GM19043 (cell line): ENCODE measurements around the gene PDE3B.
"Not testable (repeated sequence)": the region's sequence is repeated elsewhere in the genome, so short reads cannot be mapped to it uniquely, and the experiment has no call there.

Experiments
- ATAC-seq: cut with Tn5 transposase; IDR thresholded peaks from one replicate; pipeline ENCODE4 v1.9.1; 2021; ENCODE audit warnings: low read depth; ENCODE audit not compliant: unreplicated experiment

PDE3B gene

DNA sequence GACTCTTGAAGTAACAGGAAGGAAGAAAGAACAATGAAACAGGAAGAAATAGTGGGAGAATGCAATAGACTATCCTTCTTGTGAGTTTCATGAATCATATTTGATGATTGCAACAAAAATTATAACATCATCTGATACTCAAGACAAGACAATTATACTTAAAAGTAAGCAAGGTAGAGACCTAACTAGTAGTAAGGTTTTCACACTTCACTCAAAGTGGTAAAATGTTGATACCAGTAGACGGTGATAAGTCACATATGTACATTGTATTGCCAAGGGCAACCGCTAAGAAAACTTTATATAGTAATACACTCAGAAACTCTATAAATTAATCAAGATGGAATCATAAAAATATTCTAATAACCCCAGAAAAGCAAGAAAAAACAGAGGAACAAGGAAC, 140.6 kb downstream of the PDE3B start:
- ATAC-seq, result no peak

DNA sequence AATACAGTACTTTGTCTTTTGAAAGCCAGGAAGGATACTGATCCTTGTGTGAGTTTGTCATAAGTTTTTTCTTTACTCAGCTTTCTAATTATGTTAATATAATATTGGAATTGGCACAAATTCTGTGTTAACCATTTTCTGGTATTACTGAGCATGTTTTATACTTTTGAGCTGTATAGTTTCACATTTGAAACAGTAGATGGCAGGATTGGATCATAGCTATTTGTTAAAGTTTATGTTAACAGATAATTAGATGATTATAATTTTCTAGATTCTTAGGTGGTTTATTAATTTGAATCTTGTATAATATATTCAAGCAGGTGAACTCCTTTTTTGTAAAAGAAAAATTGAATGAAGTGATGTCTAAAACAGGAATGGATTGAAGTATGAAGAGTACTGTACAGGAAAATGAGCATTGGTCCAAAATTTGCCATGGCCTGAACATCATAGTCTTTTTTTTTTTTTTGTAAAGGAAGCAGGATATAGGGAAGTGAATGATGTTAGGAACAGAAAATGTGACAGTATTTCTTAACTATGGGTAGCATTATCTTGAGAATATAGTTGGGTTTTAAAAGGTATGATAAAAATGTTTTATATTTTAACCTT, 146.4 kb downstream of the PDE3B start:
- ATAC-seq, result no peak

DNA sequence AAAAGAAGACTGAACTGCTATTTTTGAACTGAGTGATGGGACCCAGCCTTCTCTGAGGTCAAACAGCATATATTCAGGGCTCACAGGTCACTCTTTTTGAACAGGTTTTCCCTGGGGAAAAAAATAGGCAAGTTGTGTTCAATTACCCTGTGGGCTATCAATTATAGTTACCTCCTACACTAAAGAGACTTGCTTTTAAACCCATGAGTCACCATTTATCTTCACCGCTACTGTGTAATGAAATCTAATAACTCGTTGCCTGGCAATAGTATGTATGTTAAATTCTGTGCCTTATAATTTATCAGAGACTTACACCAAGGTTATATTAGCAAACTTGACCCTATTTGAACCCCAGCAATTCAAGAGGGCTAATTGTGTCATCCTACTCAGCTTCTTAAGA, 149.9 kb downstream of the PDE3B start:
- ATAC-seq, result no peak

DNA sequence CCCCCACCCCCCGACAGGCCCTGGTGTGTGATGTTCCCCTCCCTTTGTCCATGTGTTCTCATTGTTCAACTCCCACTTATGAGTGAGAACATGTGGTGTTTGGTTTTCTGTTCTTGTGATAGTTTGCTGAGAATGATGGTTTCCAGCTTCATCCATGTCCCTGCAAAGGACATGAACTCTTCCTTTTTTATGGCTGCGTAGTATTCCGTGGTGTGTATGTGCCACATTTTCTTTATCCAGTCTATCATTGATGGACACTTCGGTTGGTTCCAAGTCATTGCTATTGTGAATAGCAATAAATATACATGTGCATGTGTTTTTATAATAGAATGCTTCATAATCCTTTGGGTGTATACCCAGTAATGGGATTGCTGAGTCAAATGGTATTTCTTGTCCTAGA, 152.4 kb downstream of the PDE3B start:
- ATAC-seq, result not testable (repeated sequence)

DNA sequence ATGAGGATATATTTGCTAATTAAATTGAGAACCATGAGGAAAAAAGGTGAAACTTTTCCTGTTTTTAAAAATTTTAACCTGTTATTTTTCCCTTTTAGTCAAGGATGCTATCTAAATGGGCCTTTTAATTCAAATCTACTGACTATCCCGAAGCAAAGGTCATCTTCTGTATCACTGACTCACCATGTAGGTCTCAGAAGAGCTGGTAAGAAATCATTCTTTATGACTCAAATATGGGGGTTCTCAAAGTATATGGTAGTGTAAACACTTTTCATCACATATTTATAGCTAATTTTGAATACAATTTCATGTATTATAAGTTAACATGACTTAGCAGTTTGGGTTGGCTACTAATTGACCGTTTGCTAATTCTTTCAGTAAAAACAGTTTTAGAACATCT, 160.2 kb downstream of the PDE3B start:
- no peak for ATAC-seq

DNA sequence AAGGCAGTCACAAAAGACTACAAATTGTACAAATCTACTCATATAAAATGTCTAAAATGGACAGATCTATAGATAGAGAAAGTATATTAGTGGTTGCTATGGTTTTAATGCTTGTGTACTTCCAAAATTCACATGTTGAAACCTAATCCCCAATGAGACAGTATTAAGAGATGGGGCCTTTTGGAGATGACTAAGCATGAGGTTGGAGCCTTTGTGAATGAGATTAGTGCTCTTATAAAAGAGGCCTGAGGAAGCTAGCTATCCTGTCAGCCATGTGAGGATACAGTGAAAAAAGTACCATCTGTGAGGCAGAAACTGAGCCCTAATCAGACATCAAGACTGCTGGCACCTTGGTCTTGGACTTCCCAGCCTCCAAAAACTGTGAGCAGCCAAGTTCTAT, 165.9 kb downstream of the PDE3B start:
- ATAC-seq, result no peak

DNA sequence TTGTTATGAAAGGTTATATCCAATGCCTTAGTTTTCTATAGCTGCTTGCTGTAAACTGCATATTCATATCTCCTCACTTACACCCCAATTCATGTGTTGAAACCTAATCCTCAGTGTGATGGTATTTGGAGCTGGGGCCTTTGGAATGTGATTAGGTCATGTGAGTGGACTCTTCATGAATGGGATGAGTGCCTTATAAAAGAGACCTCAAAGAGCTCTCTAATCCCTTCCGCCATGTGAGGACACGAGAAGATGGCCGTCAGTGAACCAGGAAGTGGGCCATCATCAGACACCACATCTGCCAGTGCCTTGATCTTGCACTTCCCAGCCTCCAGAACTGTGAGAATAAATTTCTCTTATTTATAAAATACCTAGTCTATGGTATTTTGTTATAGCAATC, 169.2 kb downstream of the PDE3B start:
- ATAC-seq, result no peak

DNA sequence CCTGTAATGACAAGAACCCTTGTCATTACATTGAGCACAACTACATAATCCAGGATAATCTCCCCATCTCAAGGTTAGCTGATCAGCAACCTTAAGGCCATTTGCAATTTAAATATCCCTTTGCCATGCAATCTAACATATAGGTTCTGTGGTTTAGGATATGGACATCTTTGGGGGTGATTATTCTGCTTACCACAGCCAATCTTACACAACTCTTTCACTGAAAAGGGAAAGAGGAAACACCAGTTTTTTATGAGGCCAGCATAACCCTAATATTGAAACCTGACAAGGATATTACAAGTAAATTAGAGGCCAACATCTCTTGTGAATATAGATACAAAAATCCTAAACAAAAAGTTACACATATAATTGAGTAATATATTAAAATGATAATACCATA, 169.9 kb downstream of the PDE3B start:
- no peak for ATAC-seq

DNA sequence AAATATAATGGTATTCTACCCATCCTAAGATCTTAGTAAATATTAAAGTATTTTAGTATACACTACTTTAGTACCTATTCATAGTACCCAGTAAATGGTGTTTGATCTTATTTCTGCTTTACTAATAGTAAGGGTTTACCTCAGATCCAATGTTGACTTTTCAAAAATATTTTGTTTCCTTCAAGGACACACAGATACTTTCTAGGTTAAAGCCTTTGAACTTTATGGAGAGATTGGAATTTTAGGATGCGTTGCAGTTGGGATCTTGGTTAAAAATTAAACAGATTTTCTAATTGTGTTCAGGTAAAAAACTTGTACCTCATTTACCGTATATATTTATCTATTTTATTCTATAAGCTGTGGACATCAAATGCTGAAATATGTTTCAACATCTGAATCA, 175.2 kb downstream of the PDE3B start:
- ATAC-seq, result no peak

DNA sequence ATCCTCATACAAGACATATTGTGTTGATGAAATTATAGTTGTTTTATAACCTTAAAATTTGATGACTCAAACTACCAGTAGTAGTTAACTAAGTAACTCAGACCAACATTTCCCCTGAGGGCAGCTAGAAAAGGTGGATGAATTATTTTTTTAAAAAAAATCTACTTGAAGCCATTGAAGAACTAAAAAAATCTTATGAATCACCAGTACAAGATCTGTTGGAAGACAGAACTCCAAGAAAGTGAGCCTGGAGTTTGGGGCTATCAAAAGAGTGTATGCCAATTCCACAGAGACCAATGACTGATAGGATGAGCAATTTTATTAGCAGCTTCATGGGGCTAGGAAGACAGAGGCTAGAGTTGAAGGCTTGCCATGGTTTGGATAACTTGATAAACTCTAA, 176.0 kb downstream of the PDE3B start:
- no peak for ATAC-seq

DNA sequence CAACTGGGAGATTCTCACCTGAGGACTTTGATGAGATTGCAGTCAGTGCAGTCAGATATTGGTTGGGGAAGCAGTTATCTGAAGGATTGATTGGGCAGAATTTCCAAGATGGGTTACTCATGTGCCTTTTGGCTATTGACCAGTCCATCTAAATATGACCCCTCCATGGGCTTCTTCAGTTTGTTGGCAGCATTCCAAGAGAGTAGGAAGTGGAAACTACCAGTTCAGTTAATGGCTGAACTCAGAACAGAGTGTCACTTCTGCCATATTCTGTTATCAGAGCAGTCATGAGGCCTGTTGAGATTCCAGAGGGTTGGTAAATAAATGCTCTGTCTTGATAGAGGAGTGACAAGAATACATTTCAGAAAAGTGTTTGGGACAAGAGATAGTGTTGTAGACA, 177.4 kb downstream of the PDE3B start:
- no peak for ATAC-seq

DNA sequence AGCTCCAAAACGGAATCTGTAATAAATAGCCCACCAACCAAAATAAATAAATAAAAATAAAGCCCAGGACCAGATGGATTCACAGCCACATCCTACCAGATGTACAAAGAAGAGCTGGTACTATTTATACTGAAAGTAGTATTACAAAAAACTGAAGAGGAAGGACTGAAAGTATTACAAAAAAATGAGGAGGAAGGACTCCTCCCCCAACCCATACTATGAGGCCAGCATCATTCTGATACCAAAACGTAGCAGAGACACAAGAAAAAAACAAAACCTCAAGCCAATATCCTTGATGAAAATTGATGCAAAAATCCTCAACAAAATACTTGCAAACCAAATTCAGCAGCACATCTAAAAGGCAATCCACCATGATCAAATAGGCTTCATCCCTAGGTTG, 183.0 kb downstream of the PDE3B start:
- ATAC-seq, result no peak

DNA sequence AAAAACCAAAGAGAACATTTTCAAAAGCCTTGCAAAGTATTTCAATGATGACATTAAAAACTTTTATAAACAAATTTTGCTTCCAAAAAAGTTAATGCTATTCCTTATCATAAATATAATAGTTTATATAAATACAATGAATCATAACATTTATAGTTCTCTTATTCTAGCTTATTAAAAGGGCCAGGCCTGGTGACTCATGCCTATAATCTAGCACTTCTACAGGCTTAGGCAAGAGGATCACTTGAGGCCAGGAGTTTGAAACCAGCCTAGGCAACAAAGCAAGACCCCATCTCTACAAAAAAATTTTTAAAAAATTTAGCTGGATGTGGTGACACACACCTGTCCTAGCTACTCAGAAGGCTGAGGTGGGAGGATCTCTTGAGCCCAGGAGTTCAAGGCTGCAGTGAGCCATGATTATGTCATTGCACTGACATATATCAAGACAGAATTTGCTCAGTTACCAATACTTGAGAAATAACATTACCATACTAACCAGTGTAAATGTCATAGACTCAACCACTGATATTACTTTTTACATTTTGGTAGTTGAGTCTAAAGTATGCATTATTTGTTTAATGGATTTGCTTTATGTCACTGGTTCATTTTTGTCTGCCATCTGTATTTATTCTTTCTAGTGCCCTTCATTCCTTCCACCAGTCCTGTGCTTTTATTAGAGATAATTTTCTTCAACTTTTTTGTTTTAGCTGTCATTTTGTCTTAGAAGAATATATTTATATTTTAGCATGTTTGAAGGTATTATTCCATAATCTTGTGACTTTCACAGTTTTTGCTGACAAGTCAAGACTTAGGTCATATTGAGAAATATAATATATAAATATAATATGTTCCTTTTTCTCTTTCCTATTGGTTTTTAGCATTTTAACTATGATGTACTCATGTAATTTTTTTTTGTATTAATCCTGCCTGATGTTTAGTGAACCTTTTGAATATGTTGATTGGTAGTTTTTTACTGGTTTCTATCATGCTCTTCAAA, 192.2 kb downstream of the PDE3B start:
- ATAC-seq, result no peak

DNA sequence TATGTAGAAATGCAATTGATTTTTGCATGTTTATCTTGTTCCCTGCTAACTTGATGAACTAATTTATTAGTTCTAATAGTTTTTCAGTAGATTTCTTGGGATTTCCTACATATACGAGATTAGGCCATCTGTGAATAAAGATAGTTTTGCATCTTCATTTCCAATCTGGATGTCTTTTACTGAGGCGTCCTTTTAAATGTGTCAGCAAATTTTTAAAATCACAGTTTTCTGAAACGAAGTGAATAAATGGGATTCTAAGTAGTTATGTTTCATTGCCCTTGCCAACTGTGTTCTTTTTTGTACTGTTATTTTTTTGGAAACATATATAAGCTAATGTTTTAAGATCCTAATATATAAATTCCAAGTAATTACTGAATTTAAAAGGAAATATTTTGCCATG, 198.4 kb downstream of the PDE3B start:
- no peak for ATAC-seq

DNA sequence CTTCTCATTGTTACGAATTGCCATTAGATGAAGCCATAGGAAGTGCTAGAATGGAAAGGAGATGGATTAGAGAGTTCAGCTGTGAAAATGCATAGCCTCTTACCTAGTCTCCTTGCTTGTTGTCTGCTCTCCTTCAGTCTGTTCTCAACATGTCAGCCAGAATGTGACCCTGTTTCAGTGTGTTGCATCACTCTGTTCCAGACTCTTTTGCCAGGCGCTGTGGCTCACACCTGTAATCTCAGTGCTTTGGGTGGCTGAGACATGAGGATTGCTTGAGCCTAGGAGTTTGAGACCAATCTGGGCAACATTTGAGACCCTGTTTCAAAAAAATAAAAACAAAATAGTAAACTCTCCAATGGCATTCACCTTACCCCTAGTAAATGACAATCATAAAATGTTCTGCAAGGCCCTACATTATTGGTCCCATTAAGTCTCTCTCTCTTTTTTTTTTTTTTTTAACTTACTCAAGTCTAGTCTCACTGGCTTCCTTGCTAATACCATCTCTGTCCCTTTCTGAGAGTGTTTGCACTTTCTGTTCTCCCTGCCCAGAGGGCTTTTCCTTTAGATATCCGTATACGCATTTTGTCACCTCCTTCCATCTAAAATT, 209.1 kb downstream of the PDE3B start:
- ATAC-seq, result no peak

DNA sequence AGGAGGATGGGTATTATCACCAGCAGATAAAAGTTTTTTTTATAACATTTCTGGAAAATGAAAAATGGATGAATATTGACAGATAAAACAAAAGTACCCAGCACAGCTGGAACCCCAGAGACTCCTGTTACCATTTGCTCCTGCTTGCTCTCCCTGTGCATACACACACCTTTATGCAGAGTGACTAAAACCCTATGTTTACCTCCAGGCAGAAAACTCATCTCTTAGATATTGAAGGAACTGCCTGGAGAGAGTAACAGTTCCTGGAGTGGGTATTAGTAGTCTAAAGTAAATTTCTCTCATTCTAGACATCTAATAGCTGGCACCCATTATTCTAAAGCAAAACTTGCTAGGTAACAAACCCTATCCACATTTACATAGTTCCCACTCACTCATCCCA, 210.5 kb downstream of the PDE3B start:
- no peak for ATAC-seq

DNA sequence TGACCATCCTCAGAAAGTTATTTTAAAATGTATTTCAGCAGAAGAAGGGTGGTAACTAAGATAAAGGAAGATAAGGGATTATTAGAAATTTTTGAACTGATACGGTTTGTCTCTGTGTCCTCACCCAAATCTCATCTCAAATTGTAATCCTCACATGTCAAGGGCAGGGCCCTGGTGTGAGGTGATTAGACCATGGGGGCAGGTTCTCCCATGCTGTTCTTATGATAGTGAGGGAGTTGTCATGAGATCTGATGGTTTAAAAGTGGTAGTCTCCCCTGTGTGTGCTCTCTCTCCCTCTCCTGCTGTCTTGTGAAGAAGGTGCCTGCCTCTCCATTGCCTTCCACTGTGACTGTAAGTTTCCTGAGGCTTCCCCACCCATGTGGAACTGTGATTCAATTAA, 212.3 kb downstream of the PDE3B start:
- no peak for ATAC-seq

DNA sequence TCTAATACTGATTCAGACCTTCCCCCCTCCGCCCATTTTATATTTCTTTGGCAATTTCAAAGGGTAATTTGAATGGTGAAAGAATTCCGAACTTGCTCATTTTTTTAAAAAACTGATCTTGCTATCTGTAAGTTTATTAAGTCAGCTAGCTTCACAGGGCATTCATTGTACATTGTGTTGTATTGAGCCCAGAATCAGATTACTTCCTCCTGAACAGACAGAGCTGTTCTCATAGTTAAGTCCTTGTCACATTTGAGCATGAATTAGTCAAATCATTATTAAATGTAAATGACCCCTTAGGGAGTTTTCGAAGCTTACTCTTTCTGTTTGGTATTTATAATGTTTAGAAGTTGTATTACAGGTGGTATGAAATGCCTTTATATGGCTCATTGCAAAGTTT, 214.0 kb downstream of the PDE3B start:
- no peak for ATAC-seq

DNA sequence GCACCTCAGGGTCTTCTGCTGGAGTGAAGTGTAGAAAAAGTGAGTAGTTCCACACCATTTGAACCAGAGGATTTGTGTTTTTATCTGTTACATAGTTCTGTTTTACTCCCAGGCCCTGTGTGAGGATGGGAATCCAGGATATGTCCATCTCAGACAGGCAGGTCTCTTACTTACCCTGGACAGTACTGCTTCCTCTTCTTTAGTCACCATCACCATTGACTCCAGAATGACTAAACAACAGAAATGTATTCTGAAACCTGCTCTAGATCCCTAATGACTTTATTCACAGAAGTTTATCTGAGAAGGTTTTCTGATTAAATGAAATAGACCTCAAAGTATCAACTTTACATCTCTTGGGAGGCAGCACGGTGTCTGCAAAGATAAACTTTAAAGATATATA, 214.8 kb downstream of the PDE3B start:
- ATAC-seq, result no peak

DNA sequence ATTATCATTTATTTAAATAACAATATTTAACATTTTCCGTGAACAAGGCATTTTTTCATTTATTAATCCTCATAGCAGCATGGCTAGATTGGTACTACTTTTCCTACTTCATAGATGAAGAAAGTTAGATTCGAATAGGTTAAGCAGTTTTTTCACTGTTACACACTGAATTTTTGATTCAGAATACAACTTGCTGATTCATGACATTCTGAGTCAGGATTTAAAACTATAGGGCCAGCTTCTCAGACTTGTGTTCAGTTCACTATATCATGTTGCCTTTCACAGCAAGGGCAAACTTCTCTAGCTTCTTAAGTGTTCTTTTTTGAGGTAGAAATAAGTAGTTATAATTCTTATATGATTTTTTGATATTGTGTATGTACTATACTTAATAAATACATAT, 216.9 kb downstream of the PDE3B start:
- ATAC-seq, result no peak

DNA sequence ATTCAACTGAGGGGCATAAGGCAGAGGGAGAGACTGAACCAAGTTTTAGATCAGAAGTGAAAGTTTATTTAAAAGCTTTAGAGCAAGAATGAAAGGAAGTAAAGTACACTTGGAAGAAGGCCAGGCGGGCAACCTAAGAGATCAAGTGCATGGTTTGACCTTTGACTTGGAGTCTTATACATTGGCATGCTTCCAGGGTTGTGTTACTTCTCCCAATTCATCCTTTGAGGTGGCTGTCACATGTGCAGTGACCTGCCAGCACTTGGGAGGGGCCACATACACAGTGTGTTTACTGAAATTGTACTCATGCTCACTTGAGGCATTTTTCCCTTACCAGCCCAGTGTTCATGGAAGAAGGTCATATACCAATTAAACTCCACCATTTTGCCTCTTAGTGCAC, 218.1 kb downstream of the PDE3B start:
- no peak for ATAC-seq

DNA sequence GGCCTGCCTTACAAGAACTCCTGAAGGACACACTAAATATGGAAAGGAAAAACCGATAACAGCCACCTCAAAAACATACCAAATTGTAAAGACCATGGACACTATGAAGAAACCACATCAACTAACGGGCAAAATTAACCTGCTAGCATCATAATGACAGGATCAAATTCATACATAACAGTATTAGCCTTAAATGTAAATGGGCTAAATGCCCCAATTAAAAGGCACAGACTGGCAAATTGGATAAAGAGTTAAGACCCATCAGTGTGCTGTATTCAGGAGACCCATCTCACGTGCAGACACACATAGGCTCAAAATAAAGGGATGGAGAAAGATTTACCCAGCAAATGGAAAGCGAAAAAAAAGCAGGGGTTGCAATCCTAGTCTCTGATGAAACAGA, 220.2 kb downstream of the PDE3B start:
- not testable (repeated sequence) for ATAC-seq
